ENCODE measurements around the gene SAV1. TPM values are rescaled to one million over a fixed set of nuclear protein-coding genes. Genes with fewer than 3 reads are reported as not detected.

SAV1 gene
- total RNA-seq, 4 donors from 2014 or later = 13.5 to 25.0 (median 19.2) TPM

- intact Hi-C loops (cut with DNase I) = no loop called here
- TF ChIP-seq POLR2A (IDR thresholded peaks at IDR 0.05) = no peak
- TF ChIP-seq CTCF (IDR thresholded peaks at IDR 0.05) = no peak
- no peak for DNase-seq
- 72 to 75% methylated on average over 3 of the region's 3 CpGs for WGBS, 2 donors
- Histone ChIP-seq H3K4me3 (no peak overlapping the region), H3K36me3 (no peaks in the 10 kb centered on the region), H3K4me1 (peaks cover 0 to 12% (median 0%) of the 10 kb centered on the region in 3 donors), H3K9me3 (no peaks in the 10 kb centered on the region), H3K27me3 (no peaks in the 10 kb centered on the region), H3K27ac (no peak overlapping the region)
These were observed 66.1 kb downstream of the SAV1 start for GRCh38 chr14:50602035-50602434.

GRCh38 chr14:50601394-50601793 is 66.7 kb downstream of the SAV1 start:
- no peak overlapping the region for H3K4me3 ChIP-seq
- no peaks in the 10 kb centered on the region for H3K9me3 ChIP-seq
- WGBS, 2 donors = 71 to 89% methylated on average over 2 of the region's 2 CpGs
- no peak for DNase-seq
- H3K27me3 ChIP-seq = no peaks in the 10 kb centered on the region
- no peak overlapping the region for H3K27ac ChIP-seq
- intact Hi-C loops (cut with DNase I) = no loop called here
- no peak for TF ChIP-seq POLR2A (IDR thresholded peaks at IDR 0.05)
- TF ChIP-seq CTCF (IDR thresholded peaks at IDR 0.05) = no peak
- H3K36me3 ChIP-seq = no peaks in the 10 kb centered on the region
- peaks cover 0 to 12% (median 0%) of the 10 kb centered on the region in 3 donors for H3K4me1 ChIP-seq

- H3K36me3 ChIP-seq = no peaks in the 10 kb centered on the region
- DNase-seq = no peak
- H3K4me1 ChIP-seq = peaks cover 0 to 12% (median 0%) of the 10 kb centered on the region in 3 donors
- no peaks in the 10 kb centered on the region for H3K27me3 ChIP-seq
- intact Hi-C loops (cut with DNase I) = no loop called here
- H3K27ac ChIP-seq = no peak overlapping the region
- WGBS, 2 donors = 68 to 75% methylated on average over 5 of the region's 5 CpGs
- no peak overlapping the region for H3K4me3 ChIP-seq
- H3K9me3 ChIP-seq = no peaks in the 10 kb centered on the region
- TF ChIP-seq CTCF (IDR thresholded peaks at IDR 0.05) (no peak), POLR2A (IDR thresholded peaks at IDR 0.05) (no peak)
These were observed 67.3 kb downstream of the SAV1 start for GRCh38 chr14:50600849-50601248.

- H3K27me3 ChIP-seq = no peaks in the 10 kb centered on the region
- no peaks in the 10 kb centered on the region for H3K36me3 ChIP-seq
- intact Hi-C loops (cut with DNase I) = loop anchor here (5.0 kb wide), 1 partner anchor 172 kb away; no protein-coding TSS in a partner anchor
- peak overlapping the region in 1 of 4 donors; percentile 32 for H3K27ac ChIP-seq
- DNase-seq = no peak
- WGBS, 2 donors = 26 to 29% methylated on average over 4 of the region's 4 CpGs
- H3K4me1 ChIP-seq = peaks cover 0 to 12% (median 0%) of the 10 kb centered on the region in 3 donors
- no peak overlapping the region for H3K4me3 ChIP-seq
- TF ChIP-seq POLR2A (IDR thresholded peaks at IDR 0.05) (no peak), CTCF (IDR thresholded peaks at IDR 0.05) (peak; percentile 24 to 56 (median 30))
- no peaks in the 10 kb centered on the region for H3K9me3 ChIP-seq
These were observed 68.2 kb downstream of the SAV1 start for GRCh38 chr14:50599700-50600444.

- intact Hi-C loops (cut with DNase I) = loop anchor here (5.0 kb wide), 1 partner anchor 174 kb away; no protein-coding TSS in a partner anchor
- H3K9me3 ChIP-seq = no peaks in the 10 kb centered on the region
These were observed 69.3 kb downstream of the SAV1 start for GRCh38 chr14:50598765-50599164.

More at GRCh38 chr14:50598765-50599164, 69.3 kb downstream of the SAV1 start:
- H3K27me3 ChIP-seq = no peaks in the 10 kb centered on the region
- H3K4me1 ChIP-seq = peaks cover 0 to 12% (median 0%) of the 10 kb centered on the region in 3 donors
- no peak overlapping the region for H3K4me3 ChIP-seq
- TF ChIP-seq POLR2A (IDR thresholded peaks at IDR 0.05) = no peak
- TF ChIP-seq CTCF (IDR thresholded peaks at IDR 0.05) = no peak
- peaks cover 0 to 8% (median 0%) of the 10 kb centered on the region in 3 donors for H3K36me3 ChIP-seq
- no peak overlapping the region for H3K27ac ChIP-seq
- DNase-seq = no peak

Measured in esophagus squamous epithelium (tissue), 5 donors.